ENCODE measurements around the gene CCDC138.

Gene CCDC138

DNA sequence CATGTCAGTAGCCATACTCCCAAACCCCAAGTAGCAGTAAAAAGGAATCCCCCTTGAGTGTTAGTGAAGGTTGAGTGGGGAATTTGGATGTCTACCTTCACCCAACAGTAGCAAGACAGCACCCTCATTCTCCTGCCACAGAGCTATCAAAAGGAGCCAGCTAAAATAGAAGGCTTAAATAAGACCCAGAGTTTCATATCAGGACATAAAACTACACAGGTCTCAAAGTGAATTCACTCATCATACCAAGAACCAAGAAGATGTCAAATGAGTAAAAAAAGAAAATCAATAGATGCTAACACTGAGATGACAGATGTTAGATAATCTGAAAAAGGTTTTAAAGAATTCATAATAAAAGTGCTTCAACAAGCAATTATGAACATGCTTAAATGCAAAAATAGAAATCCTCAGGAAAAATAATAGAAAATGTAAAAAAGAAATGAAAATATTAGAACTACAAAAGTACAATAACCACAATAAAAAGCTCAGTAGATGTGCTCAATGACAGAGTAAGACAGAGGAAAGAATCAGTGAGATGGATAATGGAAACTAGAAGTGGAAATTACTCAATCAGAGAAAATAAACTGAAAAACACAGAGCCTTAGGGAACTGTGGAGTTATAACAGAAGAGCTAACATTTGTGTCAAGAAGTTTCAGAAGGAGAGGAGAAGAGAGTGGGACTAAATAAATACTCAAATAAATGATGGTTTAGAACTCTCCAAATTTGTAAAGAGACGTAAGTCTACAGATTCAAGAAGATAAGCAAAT is 111.9 kb downstream of the CCDC138 start:
- DNase-seq: no peak

GRCh38 chr2:108904680-108905079 is 118.1 kb downstream of the CCDC138 start:
- DNase-seq: no peak

GRCh38 chr2:108905176-108905575 is 118.6 kb downstream of the CCDC138 start:
- no peak for DNase-seq

DNA sequence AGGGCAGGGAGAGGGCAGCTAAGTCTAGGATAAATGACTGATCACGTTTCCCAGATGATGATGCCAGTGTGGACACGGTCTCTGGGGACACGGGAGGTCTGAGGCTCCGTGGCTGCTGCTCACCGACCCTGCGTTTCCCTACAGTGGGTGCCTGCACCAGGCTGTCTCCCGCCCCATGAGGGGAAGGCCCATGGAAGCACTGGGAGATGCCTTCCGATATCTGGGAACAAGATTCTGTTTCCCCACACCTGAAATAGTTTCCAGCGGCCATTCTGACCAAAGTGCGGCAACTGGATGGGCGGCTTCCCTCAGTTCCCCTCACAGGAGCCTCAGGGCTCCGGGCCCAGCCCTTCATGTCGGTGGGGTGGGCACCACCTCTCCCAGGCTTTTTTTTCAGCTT is 119.3 kb downstream of the CCDC138 start:
- DNase-seq: no peak

- DNase-seq: no peak
Observed at GRCh38 chr2:108906403-108907077, 120.0 kb downstream of the CCDC138 start.

DNA sequence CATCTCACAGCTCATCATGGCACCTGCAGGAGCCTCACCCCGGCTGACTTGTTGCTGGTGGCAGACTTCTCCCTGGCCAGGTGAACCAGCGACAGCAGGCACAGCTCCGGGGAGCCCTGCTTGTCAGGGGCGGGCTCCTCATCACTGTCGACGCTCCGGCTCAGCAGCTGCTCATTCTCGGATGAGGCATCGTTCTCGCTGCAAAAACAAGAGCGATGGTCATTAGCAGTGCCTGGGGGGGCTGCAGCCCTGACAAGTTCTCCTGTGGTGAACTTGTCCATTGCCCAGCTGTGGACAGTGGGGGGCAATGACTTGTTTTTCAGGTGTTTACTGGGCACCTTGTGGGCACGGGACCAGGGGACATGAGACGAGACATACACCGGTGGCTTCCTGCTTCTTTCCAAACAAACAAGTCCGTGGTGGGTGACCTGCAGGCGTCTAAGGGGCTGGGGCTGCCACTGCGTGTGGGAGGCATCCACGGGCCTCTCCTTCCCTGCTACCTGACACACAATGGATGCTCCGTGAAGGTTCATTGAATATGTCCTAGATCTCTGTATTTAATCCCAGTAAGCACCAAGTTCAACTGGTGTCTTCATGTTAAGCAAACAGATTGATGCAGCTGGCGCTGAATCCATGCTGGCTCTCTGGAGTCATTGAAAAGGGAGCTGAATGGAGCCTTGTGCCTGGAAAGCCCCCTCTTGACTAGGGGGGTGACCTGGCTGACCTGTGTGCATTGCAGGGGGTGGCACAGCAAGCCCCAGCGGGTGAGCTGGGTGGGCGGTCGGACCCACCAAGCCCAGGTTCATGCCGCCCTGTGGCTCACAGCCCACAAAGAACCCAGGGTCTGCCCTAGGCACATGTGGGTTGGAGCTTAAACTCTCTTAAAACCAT is 121.5 kb downstream of the CCDC138 start:
- DNase-seq: no peak

GRCh38 chr2:108908713-108909070 is 122.1 kb downstream of the CCDC138 start:
- no peak for DNase-seq

DNA sequence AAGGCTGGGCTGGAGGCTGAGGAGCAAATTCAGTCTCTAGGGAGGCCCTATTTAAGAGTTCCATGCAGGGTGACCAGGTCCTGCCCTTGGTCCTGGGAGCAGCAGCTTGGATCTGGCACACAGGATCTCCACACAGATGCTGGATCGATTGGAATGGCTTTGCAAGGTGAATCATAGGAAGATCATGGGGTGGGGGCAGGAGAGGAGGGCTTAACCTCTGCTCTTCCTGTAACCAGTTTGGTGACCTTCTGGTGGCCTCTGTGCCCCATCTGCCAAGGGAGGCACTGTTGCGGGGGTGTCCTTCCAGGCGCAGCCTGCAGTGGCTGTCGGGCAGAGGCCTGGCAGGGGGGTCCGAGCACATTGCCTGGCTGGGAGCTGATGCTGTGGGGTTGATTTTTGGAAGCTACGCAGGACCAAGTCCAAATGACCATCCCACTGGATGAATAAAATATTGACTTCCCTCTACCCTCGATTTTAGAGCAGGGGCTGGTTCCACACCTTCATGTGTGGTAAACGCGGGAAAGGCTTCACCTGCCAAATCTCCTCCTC is 122.8 kb downstream of the CCDC138 start:
- DNase-seq: no peak

- no peak for DNase-seq
Observed at GRCh38 chr2:108910011-108910431, 123.5 kb downstream of the CCDC138 start.

- DNase-seq: no peak
Observed at GRCh38 chr2:108910541-108911396, 124.2 kb downstream of the CCDC138 start.

DNA sequence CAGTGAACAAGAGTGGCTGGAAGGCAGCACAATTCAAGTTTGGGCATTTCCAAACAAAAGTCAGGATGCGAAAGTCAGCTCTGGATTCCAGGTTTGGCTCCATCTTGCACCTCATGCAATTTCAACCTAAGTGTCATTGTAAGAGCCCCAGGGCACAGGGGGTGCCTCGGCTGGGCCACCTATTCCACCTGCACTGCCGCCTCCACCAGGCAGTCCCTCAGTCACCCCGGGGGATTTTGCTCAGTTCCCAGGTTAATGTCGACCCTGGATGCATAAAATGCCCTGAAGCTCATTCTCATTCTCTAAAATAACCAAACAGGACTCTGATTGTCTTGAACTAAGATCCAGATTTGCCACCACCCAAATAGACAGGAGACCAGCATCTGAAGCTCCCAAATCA is 124.8 kb downstream of the CCDC138 start:
- DNase-seq: no peak

GRCh38 chr2:108911807-108912628 is 125.4 kb downstream of the CCDC138 start:
- DNase-seq: no peak

- no peak for DNase-seq
Observed at GRCh38 chr2:108912629-108912902, 126.0 kb downstream of the CCDC138 start.

DNA sequence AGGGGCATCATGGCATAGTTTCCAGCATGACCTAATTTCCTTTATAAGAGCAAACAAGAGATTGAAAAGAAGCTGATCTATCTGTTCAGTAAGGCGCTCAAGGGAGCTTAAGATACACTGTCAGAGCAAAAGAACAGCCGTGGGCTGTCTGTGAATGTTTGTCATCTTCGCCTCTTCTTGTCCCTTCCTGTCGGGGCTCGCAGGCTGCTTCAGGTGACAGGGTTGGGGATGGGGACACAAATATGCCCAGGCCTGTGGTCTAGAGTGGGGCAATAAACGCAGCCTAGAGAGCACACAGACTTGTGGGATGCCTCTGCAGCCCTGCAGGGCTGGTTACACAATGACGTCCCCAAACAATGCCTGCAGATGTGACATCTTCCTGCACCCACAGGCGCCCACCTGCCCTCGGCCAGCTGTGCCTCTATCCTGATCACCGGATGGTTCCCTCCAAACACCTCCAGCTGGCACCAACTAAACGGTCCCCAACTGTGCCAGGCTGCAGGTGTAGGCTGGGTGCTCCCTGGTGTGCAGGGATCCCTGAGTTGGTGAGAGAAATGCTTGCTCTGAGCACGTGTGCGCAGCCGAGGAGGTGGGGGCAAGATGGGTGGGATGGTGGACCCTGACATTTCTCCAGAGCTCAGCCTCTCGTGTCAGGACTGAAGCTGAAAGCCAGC is 129.7 kb downstream of the CCDC138 start:
- DNase-seq: no peak

DNA sequence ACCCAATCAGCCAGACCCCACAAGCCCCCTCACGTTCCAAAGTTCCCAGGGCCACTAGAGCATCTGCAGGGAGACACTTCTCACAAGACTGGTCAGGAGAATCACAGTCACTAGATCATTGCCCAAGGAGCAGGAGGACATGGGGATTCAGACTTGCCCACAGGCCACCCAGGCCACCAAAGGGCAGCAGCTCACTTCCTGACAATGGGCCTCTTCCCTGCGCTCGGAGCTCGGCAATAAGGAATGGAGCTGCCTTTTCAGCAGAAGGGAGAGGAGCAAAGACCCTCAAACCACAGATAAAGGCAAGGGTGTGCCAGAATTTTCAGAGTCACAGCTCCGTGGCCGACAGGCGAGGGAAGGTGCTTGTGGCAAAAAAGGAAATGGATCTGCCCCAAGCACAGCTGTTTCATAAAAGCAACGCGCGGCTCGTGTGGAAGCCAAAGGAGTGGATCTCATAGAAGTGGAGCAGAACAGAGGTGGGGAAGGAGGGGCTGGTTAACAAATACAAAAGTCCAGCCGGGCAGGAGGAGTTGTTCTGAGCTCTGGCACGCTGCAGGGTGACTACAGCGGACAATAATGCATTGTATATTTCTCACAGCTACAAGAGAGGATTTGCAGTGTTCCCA is 130.3 kb downstream of the CCDC138 start:
- DNase-seq: no peak

- DNase-seq: no peak
Observed at GRCh38 chr2:108917526-108917925, 131.0 kb downstream of the CCDC138 start.

DNA sequence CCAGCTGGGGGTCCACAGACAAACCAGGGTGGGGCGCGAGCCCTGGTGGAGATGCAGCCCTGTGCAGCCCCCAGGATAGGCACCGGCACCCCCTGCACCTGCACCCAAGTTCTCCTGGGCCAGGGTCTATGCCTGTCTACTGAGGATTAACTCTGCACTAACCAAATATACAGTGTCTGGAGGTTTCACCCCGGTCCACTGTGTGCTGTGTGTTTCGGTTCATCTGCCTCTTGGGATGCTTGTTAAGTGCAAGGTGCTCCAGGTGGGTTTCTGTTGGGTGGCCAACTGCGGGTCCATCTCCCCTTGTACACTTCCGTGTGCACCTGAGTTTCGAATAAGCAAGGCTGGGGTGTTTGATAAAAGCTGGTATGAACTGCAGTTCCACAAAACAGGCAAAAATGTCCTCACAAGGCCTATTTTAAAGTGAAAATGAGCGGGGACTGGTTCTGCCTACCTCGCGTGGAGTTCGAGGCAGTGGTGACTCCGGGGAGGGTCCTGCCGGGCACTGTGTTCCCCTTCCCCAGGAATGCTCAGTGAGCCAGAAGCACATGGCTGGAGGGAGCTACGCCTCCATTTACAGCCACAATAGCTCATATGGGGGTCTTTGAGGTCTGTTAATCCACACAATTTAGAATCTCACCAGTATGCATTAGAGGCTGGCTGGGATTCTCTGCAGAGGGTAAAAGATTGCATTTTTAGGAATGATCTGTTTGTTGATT is 131.7 kb downstream of the CCDC138 start:
- DNase-seq: no peak

GRCh38 chr2:108918941-108919341 is 132.4 kb downstream of the CCDC138 start:
- DNase-seq: no peak

- DNase-seq: no peak
Observed at GRCh38 chr2:108919571-108920373, 133.2 kb downstream of the CCDC138 start.
